Activated T-cell treated with anti-CD3 and anti-CD28 coated beads for 24 hours (primary cell): ENCODE data around the gene RYR2.
"Not testable (repeated sequence)": the region's sequence is repeated elsewhere in the genome, so short reads cannot be mapped to it uniquely, and the experiment has no call there.

Experiments used
- DNase-seq: peaks from one replicate; pipeline ENCODE4 v3.0.0-alpha.2; 2020; ENCODE audit warnings: low read depth

RYR2 gene

DNA sequence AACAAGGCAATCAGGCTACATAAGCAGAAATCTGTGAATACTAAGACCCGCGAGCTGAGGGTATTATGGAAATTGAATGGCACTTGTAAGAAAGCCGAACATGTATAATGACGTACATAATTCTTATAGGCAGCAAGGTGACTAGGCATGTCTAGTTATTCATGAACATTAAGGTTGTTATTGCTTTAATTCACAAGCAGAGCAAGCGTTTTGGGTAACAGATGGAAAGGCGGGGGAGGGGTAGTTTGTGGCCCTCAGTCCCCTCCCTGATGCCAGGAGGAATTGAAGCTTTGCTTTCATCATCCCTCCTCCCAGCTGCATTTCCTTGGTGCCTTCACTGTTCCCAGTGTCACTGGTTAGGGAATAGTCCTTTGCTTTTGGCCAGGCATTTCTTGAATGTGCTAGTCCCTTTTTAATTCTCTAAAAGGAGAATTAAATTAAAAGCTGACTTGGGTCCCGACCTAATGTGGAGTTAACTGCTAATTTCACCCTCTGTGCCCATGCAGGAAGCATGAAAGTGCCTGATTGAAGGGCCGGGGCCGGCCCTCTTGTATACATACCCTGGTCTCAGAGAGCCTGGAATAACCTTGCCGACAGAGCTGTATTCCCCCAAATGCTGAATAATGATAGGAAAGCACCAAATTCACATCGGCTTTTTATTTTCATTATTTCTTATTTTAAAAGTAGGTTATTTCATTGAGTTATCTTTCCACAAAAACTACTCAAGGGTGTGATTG lies 42.5 kb downstream of the RYR2 start:
- no peak for DNase-seq

DNA sequence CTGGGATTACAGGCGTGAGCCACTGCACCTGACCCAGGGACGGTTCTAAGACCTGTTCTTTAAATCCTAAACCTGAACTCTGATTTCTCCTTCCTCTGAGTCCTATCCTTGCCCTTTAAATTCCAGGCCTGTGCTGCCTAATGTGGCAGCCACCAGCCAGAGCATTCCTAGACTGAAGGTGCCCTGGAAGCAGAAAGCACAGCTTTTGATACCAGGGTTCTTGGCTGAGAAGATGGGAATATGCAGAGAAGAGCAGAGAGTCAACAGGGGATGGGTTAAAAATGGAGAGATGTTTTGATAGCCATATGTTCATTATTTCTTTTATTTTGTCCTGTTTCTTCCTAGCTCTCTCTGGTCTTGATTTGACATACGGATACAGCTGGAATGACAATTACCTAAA lies 49.7 kb downstream of the RYR2 start:
- DNase-seq = no peak

DNA sequence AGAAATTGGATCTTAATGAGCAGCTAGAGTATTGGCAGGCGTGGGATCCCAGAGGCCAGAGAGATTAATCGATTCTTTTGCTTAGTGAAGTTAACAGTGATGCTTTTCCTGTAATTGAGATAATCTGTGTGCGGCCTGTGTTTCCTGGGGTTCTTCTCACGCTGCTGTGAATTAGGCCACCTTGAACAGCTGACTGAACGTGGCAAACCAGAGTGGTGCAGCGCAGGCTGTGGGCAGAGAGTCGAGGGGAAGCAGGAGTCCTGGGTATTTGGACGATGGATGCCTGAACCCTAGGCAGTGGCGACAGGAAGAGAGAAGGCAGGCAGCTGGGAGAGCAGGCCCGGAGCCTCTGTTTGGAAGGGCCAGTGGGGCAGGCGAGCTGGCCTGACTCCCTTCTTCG lies 51.7 kb downstream of the RYR2 start:
- DNase-seq = no peak

DNA sequence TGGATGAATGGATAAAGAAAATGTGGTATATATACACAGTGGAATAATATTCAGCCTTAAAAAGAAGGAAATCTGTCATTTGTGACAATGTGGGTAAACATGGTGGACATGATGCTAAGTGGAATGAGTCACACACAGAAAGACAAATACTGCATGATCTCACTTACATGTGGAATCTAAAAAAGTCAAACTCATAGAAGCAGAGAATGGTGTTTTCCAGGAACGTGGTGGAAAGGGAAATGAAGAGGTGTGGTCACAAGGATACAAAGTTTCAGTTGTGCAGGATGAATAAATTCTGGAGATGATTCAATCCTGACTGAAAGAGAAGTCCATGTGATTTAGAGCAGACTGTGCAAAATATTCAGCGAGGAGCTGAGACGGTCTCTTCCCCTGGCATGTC lies 56.6 kb downstream of the RYR2 start:
- no peak for DNase-seq

DNA sequence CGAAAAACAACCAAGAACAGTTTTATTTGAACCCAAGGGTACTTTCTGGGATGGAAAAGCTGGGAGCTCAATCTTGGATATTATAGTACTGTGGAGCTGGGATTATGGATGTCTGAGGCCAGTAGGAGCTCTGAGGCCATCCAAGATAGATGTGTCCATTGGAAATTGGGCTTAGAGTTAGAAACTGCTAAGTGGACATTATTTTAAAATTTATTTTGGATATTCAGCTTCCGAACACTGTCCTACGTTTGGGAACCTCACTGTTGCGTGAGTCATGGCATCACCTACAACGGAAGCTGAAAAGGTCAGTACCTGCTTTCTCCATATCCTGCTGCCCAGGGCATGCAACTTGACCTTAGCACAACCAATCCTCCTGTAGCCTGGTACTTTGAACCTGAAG lies 61.0 kb downstream of the RYR2 start:
- DNase-seq = no peak

DNA sequence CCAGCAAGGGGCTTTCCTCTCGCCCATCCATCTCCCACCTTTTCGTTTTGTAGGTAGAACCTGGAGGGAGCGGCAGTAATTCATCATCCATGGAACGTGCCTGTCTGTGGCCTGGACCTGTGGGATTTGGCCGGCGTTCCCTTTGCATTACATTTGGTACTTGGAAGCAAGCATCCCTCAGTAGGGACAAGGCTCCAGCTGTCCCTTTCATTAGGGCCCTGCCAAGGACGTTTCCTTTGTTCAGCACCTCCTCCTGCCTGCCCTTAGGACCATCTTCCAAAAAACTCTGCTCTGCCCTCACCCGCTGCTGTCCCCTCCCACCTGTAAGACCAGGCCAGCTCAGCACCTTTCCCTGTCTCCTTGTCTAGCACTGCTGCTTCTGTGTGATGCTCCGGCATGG lies 62.1 kb downstream of the RYR2 start:
- DNase-seq = no peak

DNA sequence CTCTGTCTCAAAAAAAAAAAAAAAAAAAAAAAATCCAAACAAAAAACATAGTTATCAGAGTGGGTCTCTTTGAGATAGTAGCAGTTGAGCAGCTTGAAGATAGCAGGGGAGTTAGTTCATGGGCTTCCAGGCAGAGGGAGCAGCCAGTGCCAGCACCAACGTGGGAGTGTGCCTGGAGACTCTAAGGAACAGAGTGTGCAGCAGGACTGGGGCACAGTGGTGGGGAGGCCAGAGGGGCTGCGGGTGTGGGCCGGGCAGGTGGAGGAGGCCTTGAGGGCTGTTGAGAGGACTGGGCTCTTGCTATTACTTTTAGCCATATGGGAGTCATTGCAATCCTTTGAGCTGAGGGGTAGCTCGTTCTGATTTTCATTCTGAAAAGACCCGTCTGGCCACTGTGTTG lies 63.8 kb downstream of the RYR2 start:
- no peak for DNase-seq

DNA sequence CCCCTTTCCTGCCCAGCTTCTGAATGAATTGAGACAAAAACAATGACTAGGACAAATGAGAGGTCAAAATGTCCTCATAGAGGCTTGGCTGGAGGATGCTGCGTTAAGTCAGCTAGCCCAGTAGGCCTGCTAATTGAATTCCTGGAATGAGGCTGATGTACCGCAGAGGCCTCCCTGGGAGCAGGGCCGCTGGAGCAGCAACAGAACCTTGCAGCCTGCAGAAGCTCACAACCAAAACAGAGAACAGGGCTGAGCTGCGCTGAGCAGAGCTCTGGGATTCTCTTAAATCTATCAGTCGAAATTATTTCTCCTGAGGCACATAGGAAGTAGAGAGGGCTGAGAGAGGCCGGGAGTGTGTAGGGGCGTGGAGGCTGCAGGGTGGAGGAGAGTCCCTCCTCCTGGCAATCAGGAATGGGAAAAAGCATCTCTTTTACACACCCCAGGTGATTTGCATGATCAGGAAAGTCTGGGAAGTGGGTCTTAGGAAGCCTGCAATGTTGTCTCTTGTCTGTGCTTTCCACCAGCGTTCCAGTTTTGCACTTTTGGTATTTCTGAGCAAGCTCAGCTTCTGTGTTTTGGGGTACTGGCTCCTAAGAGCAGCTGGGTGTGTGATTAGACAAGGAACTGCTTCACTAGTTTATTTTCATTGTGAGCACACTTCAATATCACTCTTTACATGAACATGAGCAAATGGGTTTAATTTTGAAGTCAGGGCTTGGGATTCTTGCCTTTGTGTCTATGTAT lies 66.5 kb downstream of the RYR2 start:
- DNase-seq = no peak

DNA sequence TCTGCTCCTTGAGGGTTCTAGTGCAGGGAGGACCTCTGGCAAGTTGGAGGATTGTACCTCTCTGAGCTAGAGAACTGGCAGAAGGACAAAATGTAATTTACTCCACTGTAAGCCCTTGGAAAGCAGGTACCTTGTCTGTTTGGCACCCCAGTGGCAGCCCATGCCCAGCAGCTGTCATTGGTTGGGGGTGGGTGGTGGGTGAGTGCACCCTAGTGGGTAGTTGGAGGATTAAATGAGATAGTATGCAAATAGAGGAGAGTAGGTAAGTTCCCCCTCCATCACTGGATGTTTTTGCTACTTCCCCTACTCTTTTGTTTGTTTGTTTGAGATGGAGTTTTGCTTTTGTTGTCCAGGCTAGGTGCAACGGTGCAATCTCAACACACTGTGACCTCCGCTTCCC lies 69.8 kb downstream of the RYR2 start:
- DNase-seq = no peak

DNA sequence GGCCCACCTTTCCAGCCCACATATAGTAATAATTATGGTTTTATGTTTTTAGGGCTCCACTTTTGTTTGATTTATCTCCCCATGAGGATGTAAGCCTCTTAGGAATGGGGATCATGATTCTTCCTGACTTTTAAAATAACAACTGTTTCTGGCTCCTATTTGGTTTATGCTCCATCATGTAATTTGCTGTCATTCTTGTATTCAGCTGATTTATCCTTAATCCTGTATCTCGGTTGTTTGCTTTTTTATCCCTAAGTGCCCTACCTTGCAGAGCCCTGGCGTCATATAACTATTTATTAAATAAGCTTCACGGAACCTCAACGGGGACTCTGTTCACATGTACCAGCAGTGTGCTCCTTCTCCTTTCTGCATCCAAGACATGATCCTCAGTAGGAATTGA lies 70.7 kb downstream of the RYR2 start:
- DNase-seq = no peak

DNA sequence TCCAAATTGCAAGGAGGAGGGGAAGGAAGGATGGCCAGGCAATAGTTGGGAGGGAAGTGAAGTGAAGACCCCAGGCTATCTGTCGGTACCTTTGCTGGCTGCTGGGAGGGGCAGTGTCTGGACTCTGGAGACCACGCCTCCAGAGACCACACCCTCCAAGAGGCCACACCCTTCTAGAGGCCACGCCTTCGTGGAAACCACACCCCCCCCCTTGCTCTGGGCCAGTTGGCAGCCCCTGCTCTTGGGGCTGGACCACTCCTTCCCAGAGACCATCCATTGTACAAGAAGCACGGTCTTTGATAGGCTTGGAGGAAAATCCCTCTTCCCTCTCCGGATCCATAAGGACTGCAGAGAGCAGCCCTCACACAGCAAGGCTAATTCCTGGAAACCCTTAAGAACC lies 73.1 kb downstream of the RYR2 start:
- no peak for DNase-seq

DNA sequence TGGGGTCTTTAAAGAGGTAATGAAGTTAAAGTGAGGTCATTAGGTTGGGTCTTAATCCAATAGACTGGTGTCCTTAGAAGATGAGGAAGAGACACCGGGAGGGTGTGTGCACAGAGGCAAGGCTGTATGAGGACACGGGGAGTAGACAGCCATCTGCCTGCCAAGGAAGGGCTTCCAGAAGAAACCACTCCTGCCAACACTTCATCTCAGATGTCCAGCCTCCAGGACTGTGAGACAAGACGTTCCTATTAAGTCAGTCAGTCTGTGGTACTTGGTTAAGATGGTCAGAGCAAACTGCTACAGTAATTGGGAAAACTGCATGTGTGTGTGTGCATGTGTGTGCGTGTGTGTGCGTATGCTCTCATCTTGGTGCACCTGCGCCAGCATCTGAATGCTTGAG lies 77.1 kb downstream of the RYR2 start:
- DNase-seq = no peak

DNA sequence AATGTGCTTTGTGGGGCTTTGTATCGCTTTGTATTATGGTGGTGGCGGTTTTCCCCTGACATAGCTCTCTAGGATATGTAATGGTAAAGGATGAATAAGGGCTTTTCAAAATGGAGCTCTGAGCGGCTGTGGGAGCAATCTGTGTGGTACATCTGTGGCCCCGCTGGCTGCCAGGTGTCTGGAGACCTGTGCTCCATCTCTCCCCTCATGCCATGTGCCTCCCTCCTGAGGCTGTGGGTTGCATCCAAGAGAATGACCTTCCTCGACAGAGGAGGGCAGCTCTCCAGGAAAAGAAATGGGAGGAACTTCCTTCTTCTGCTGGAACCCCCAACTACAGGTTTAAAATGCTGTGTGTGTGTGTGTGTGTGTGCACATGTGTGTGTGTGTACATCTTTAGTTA lies 78.7 kb downstream of the RYR2 start:
- no peak for DNase-seq

DNA sequence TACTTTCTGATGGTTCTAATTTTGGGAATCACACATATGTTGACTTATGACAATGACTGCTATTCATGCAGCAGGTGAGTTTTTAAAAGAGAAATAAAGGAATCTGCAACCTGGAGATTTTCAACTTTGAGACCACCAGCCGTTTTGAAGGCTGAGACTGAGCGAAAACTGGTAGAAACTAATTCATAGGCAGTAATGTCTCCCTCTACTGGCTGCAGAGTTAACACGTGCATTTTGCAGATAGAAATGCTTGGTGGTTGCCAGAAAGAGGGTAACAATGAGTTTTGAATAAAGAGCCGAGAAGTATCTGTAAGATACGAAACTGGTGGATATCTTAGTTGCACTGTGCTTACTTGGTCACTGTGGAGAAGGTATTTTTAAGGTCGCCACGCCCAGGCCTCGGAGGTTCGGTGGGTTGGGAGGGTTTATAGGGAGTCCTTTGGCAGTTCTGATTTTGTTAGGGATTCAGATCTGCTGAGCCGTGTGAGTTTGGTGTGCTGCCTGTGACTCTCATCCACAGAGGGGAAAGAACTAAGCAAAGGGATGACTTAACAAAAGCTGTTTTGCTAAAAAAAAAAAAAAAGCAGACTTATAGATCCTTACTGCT lies 83.0 kb downstream of the RYR2 start:
- DNase-seq = no peak

DNA sequence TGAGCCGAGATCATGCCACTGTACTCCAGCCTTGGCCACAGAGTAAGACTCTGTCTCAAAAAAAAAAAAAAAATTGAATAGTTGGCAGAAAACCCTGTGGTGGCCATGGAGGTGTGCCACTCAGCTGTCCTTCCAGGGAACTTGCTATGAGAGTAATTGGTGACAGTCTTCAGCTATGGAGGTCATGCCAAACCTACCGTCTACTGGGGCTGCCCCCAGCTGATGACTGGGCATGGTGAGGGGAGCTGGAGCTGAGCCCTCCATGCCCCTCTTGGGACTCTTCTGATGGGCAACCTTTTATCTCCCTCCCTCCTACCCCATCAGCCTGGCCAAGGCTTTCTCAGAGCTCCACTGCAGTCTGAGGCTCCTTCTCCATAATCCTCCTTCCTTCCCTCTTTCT lies 84.2 kb downstream of the RYR2 start:
- no peak for DNase-seq

DNA sequence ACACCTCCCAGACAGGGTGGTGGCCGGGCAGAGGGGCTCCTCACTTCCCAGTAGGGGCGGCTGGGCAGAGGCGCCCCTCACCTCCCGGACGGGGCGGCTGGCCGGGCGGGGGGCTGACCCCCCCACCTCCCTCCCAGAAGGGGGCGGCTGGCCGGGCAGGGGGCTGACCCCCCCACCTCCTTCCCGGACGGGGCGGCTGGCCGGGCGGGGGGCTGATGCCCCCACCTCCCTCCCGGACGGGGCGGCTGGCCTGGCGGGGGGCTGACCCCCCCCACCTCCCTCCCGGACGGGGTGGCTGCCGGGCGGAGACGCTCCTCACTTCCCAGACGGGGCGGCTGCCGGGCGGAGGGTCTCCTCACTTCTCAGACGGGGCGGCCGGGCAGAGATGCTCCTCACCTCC lies 85.3 kb downstream of the RYR2 start:
- not testable (repeated sequence) for DNase-seq

DNA sequence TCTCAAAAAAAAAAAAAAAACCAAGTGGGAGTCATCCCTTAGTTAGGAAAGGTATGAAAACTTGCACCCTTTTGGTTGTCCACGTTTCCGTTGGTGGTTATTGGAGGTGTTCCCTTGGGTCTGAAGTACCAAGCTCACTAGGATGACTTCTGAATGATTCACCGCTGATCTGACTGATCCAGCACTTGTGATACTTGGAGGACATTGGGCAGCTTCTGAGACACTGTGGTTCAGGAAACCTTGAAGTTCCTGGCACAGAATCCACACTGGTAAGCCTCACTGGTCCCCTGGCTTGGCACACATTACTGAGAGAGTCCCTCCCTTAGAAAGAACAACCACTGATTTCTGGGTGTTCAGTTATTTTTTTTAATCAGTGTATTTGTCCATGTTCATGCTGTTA lies 91.9 kb downstream of the RYR2 start:
- no peak for DNase-seq

DNA sequence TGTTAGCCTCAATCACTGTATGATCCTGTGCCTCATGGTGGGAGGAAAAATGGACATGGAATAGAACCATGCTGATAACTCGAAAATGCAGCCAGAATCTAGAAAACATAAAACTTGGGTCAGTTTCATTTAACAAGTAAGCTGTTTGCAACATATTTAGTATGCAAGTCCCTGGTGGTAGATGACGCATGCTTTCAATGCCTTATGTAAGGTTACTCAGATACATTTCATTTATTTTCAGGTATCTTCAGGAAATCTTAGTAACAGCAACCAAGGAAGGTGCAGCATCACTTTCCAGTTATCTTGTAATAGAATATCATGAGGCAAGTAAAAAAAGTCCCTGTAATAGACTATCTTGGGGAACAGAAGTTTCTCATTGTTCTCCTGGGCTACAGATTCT lies 92.9 kb downstream of the RYR2 start:
- no peak for DNase-seq

DNA sequence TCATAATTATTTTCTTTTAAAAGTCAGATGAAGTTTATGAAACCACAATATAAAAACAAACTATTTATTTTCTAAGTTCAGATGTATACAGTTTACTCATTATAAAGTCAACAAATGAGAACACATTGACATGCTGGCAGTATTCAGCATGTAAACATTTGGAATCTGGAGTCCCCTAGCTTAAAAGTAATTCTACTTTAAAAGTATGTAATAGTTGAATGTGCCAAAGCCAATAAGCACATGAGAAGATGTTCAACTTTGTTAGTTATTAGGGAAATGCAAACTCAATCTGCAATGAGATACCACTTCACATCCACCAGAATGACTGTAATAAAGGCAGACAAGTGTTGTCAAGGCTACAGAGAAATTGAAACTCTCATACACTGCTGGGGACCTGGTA lies 96.6 kb downstream of the RYR2 start:
- no peak for DNase-seq

DNA sequence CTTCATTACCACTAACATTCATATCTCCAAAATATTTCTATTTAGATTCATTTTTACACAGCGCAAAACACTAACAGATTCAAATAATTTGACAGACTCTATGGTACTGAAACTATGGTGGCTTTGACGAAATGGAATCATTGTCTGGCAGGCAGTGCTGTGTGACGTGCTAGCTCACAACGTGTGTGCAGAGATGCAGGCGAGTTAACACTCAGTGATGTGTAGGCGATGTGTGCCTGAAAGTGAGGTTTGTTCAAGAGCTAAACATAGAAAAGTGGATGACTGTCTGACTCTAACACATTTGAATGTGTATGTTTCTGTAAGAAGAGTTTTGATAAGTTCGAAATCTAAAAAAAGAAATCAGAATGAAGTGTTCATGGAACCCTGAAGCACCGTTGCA lies 97.7 kb downstream of the RYR2 start:
- no peak for DNase-seq

DNA sequence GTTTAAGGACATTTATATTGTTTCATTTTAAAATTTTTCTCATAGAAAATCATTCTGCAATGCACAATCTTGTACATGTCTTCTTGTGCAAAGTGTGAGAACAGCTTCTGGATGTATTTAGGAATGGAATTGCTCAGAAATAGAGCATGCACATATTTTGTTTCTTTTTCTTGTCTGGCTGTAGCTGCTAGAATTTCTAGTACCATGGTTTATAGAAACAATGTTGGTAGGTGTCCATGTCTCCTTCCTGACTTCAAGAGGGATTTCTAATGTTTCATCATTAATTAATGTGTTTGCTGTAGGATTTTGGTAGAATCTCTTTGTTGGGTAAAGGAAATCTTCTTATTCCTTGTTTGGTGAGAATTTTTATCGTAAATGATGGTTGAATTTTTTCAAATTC lies 99.0 kb downstream of the RYR2 start:
- no peak for DNase-seq

DNA sequence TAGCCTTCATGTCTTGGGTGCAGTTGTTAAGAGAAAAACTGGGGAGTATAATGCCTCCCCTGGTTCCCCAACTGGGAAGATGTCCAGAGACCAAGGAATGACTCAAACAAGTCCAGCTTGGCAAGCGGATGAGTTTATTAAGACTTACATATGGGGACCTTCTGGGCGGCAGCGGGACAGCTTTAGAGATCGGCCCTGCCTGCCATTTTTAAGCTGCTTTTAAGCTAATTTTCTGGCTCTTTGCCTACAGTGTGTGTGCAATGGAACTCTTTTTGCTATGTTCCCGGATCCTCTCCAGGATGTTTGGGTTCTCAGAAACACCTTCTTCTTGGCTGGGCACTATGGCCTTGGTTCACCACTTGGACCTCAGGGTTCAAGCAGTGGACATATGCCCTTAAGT lies 99.5 kb downstream of the RYR2 start:
- no peak for DNase-seq

DNA sequence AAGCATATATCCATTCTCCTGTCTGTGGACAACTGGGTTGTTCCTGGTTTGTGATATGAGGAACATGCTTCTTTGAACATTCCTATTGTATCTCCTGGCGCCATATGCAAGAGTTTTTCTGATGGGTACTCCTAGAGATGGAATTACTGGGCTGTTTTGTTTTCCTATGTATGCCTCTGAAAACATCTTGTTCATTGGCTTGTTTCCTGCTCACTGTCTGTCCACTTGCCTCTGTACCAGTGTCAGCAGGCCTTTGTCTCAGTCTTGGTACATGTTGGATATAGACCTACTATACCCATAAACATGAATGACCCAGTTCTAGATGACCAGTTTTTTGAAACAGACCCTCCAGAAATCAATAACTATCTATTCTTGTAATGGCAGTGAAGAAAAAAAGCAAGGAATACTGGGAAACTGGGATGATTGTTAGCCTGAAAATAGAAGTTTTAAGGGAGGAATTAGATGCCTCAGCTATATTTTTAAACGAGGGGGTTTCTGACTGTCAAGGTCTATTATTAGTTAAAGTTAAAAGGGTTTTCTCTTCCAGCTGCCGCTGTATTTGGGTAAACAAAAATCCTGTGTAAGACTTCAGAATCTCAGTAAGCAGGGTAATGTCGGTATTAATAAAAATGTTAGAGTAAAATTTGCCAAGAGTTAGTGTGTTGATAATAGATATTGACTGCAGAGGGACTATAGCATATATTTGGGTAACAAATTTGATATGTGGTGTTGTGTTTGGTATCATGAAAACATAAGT lies 103.6 kb downstream of the RYR2 start:
- no peak for DNase-seq
